GM18907 (cell line): ENCODE data around the gene MRGPRX2.
A peak's percentile ranks its signal among the peaks of the same experiment; 100 is the strongest.

ENCODE experiments used
- ATAC-seq: cut with Tn5 transposase; IDR thresholded peaks from one replicate; pipeline ENCODE4 v1.9.1; 2021; ENCODE audit warnings: mild to moderate bottlenecking, moderate library complexity; ENCODE audit not compliant: unreplicated experiment

The MRGPRX2 gene

GRCh38 chr11:19076744-19077589 lies 16.4 kb upstream of the MRGPRX2 start:
- ATAC-seq = peak; percentile 79

GRCh38 chr11:19075636-19076035 lies 15.1 kb upstream of the MRGPRX2 start:
- no peak for ATAC-seq

GRCh38 chr11:19073454-19074415 lies 13.2 kb upstream of the MRGPRX2 start:
- ATAC-seq = no peak

GRCh38 chr11:19072464-19072863 lies 11.9 kb upstream of the MRGPRX2 start:
- no peak for ATAC-seq

DNA sequence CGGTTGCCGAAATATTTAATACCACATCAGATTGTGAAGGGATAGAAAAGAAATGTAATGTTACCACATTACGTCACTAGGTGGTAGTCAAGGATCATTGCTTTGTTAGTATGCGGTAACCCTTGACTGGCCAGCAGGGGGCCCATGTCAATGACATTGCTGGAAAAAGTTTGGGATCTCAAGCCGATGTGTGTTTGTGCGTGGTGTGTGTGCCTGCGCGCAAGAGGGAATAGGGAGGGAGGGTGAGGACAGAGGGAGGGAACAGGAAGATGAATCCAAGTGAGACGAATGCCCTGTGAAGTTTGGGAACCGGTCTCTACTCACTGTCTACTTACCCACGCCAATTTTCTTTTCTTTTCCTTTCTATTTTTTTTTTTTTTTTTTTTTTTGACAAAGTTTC lies 10.7 kb upstream of the MRGPRX2 start:
- peak; percentile 95 for ATAC-seq

DNA sequence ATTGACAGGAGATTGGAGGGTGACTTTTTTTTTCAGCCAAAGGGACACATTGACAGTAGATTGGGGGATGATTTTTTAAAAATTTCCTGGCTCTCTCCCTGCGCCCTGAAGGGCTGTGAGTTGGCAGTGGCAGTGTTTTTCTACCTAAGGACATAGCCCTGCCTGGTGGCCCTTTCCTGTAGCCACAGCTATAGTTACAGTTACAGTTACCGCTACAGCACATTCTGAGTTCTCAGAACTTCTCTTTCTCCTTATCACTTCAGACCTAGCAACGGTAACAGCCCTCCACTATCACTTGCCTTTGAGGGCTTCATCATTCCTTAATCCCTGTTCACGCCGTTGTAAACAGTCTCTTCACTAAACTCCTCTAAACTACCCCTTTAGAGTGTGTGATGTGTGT lies 684 bp downstream of the MRGPRX2 start:
- no peak for ATAC-seq

DNA sequence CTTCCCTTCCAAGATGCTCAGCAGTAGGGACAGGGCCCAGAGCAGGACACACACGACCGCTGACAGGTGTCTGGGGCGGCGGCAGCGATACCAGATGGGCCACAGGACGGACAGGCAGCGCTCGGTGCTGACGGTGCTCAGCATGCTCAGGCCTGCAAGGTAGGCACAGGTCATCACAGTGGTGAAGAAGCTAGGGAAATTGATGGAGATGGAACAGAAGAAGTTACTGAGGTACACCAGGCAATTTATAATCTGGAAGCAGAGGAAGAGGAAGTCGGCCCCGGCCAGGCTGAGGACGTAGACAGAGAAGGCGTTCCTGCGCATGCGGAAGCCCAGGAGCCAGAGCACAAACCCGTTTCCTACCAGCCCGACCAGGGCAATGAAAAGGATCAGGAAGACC lies 4.6 kb downstream of the MRGPRX2 start:
- ATAC-seq = no peak

DNA sequence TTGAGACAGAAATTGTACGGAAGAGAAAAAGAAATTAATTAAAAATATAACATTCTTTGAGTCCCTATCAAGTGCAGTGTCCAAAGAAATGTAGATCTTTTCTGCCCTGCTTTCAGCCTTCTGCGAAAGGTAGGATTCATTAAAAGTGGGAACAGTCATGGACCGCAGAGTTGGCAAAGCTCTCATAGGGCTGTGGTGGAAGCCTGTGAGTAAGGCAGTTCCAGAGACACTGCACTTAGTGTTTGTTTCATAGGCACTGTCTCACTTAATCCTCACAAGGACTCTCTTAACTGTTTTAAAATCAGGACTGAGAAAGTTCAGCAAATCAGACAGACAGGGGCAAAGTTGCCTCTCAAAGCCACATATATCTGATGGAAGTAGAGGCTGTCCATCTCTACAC lies 5.5 kb downstream of the MRGPRX2 start:
- ATAC-seq = no peak

DNA sequence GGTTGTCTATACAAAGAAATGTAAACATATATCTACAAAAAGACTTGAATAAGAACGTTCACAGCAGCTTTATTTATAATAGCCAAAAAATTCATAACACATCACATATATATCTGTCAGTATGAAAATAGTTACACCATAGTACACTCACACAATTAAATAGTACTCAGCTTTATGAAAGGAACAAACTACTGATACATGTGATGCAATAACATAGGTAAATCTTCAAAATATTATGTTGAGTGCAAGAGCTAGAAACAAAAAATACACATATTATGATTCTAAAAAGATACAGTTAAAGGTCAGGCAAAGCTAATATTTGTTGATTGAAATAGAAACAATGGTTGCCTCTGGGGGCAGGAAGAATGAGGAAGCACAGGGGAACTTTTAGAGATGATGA lies 6.6 kb downstream of the MRGPRX2 start:
- ATAC-seq = no peak

GRCh38 chr11:19050281-19050680 lies 10.2 kb downstream of the MRGPRX2 start:
- ATAC-seq = no peak

DNA sequence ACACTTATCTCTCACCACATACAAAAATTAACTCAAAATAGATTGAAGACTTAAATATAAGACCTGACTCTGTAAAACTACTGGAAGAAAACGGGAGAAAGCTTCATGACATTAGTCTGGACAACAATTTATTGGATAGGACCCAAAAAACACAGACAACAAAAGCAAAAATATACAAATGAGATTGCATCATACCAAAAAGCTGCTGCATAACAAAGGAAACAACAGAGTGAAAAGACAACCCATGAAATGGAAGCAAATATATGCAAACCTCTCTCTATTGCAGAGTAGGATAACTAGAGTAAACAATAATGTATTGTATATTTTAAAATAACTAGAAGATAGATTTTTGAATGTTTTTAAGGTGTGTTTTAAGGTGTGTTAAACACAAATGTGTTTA lies 11.2 kb downstream of the MRGPRX2 start:
- ATAC-seq = no peak

- no peak for ATAC-seq
These were observed 20.5 kb downstream of the MRGPRX2 start for GRCh38 chr11:19040051-19040450.

- no peak for ATAC-seq
These were observed 21.1 kb downstream of the MRGPRX2 start for GRCh38 chr11:19039409-19039808.

DNA sequence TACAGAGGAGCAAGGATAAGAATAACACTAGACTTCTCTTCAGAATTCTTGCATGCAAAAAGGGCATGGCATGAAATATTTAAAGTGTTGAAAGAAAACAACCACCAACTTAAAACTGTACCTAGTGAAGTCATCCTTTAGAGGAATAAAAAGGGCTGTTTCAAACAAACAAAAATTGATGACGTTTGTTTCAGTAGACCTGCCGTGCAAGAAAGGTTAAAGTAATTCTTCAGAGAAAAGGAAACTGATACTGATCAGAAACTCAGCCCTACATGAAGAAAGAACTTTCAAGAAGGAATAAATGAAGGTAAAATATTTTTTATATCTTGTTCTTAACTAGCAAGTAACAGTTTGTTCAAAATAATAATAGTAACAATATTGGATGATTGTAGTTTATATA lies 27.5 kb downstream of the MRGPRX2 start:
- no peak for ATAC-seq

DNA sequence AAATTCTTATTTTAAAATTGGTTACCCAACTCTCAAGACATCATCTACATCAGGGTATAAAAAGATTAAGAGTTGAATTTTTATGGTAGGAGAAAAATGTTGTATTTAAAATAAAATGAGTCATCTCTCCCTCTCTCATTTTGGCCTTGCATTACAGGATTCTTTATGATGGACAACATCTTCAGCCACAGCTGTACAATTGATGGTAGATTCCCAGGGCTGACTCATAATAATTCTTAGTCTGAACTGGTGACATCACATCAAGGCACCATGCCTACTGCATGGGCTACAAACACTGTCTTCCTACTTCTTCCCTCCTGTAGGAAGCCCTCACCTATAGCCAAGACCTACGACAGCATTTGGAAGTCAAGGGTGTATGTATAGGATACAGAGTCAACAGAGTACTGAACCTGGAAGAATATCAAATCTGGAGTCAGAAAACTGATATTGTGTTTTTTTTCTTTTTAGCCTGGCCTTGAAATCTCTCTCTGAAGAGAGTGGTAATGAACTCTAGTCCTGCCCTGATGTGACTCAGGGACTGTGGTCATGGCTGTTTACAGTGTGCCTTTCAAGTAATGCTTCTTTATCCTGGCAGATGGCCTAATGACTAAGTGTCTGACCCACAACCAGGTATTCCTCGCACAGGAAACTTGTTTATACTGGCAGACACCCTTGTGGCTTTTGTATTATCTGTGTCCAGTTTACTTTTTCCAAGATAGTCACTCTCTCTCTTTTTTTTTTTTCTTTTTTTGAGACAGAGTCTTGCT lies 32.5 kb downstream of the MRGPRX2 start:
- peak; percentile 52 for ATAC-seq

DNA sequence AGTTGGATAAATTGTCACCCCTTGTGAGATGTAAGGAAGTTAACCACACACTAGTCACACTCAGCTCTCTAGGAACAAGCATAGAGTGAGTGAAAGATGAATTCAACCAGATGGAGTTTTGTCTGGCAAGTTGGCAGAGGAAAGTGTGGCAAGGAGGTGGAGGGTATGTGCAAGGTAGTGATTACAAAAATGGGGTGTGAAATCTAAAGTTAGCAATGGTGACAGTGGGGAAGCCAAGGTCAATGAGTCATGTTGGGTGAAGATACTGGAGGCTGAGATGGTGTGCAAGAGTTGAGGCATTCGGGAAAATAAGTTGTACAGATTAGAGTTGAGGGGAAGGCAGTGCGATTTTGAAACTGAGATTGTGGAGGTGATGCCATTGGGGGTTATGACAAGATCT lies 33.7 kb downstream of the MRGPRX2 start:
- ATAC-seq = no peak

DNA sequence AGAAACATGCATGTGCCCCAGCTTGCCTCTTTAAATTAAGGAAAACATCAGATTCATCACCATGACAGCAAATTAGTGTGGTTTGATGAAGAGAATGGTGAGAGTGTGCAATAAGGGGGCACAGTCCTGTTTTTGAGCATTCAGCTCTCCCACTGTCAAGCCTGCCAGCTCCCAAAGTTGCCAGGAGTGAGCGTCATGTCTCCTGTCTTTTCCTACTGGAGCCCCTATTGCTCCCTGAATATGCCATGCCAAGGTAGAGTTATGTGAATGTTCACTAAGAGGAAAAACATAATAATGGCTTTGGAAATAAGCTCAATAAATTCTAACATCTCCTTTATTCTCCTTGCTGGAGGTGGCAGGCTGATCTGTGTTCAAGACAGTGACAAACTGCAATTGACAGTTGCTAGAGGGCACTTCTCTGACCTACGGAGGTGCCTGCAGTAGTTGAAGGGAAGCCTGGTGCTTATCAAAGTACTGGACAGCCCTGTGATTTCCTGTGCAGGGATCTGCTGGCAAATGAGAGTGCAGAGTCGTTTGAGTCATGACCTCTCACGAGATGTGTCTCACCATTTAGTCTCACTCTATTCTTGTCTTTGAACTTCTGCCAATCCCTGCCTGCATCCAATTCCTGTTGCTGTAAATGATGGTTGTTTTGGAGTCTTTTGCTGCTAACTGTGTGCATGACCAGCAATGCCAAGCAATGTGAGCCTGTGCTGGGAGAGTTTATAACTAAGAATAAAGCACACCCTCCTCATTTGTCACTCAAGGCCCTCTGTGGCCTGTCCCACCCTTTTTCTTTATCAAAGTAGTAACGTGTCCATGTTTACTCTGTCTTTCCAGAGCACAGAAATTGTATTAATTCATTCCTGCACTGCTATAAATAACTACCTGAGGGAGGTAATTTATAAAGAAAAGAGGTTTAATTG lies 34.8 kb downstream of the MRGPRX2 start:
- no peak for ATAC-seq

GRCh38 chr11:19020831-19021230 lies 39.7 kb downstream of the MRGPRX2 start:
- no peak for ATAC-seq

DNA sequence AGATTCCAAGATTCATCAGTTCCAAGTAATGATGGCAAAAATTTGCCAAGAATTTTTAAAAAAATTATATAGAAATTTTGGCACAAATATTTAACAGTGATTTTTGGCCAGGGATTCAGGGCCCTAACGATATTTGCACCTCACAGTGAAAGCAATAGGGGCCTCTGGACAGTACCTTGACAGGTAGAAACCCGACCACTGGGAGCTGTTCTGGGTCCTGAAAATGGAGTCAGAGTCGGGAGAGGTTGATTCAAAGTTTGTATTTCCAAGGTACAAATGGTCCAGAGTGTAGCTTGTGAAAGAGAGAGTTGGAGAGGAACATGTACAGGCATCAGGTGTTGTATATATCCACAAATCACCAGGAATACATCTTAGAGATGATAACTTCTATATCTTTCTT lies 41.6 kb downstream of the MRGPRX2 start:
- no peak for ATAC-seq
